Neural progenitor cell (in vitro differentiated cells): ENCODE data around the gene RAPGEF4. TPM values are rescaled to one million over a fixed set of nuclear protein-coding genes. Genes with fewer than 3 reads are reported as not detected.

Experiments
- DNase-seq: peaks from one replicate; pipeline ENCODE4 v3.0.0-alpha.2; 2016; ENCODE audit warnings: low spot score
- H2AFZ ChIP-seq: fragments of 200-600 bp; sonication (generic); replicated peaks from 2 replicates; pipeline ENCODE4 v1.6.1; 2016; ENCODE audit warnings: antibody characterized with exemption
- H3F3A ChIP-seq: fragments of 200-600 bp; sonication (generic); 2 replicates; pipeline ENCODE4 v1.6.1; 2016; ENCODE audit warnings: antibody characterized with exemption, low read depth
- H3K27ac ChIP-seq: fragments of 200-600 bp; sonication (generic); 2 replicates; pipeline ENCODE4 v1.5.1; 2016; ENCODE audit warnings: mild to moderate bottlenecking
- H3K27me3 ChIP-seq: fragments of 200-600 bp; sonication (generic); 2 replicates; pipeline ENCODE4 v1.6.1; 2016; ENCODE audit warnings: mild to moderate bottlenecking, moderate library complexity
- H3K36me3 ChIP-seq: fragments of 200-600 bp; sonication (generic); 2 replicates; pipeline ENCODE4 v1.5.1; 2016
- H3K4me1 ChIP-seq: fragments of 200-600 bp; sonication (generic); 2 replicates; pipeline ENCODE4 v1.6.1; 2016; ENCODE audit warnings: mixed run types
- H3K4me2 ChIP-seq: fragments of 200-600 bp; sonication (generic); 2 replicates; pipeline ENCODE4 v1.6.1; 2016
- H3K4me3 ChIP-seq: fragments of 200-600 bp; sonication (generic); 2 replicates; pipeline ENCODE4 v1.5.1; 2016
- H3K79me2 ChIP-seq: fragments of 200-600 bp; sonication (generic); 2 replicates; pipeline ENCODE4 v1.6.1; 2016; ENCODE audit warnings: low read depth
- H3K9ac ChIP-seq: fragments of 200-600 bp; sonication (generic); 2 replicates; pipeline ENCODE4 v1.6.1; 2016
- H3K9me3 ChIP-seq: fragments of 200-600 bp; sonication (generic); 2 replicates; pipeline ENCODE4 v1.5.1; 2016; ENCODE audit warnings: low read depth
- H4K20me1 ChIP-seq: fragments of 200-600 bp; sonication (generic); 2 replicates; pipeline ENCODE4 v1.6.1; 2016; ENCODE audit warnings: low read depth
- H3K27ac Mint-ChIP-seq: 3 replicates; pipeline ENCODE4 v1.8.0; 2021; ENCODE audit warnings: mixed read lengths
- H3K27me3 Mint-ChIP-seq: 2 replicates; pipeline ENCODE4 v1.8.0; 2022; ENCODE audit warnings: low read depth, mild to moderate bottlenecking, inconsistent platforms, moderate library complexity, mixed read lengths; ENCODE audit not compliant: insufficient read depth
- H3K36me3 Mint-ChIP-seq: 3 replicates; pipeline ENCODE4 v1.8.0; 2021; ENCODE audit warnings: mixed read lengths
- H3K4me1 Mint-ChIP-seq: 3 replicates; pipeline ENCODE4 v1.8.0; 2021; ENCODE audit warnings: mixed read lengths
- H3K4me3 Mint-ChIP-seq: 3 replicates; pipeline ENCODE4 v1.8.0; 2021; ENCODE audit warnings: mild to moderate bottlenecking, moderate library complexity, mixed read lengths
- H3K9me3 Mint-ChIP-seq: 3 replicates; pipeline ENCODE4 v1.8.0; 2020; ENCODE audit warnings: mixed read lengths
- CTCF ChIP-seq: fragments of 200-600 bp; sonication (generic); IDR thresholded peaks from 2 replicates; pipeline ENCODE4 v1.5.1; 2017; ENCODE audit warnings: antibody characterized with exemption, mild to moderate bottlenecking
- EZH2 ChIP-seq: fragments of 200-600 bp; sonication (generic); IDR thresholded peaks from 2 replicates; pipeline ENCODE4 v1.6.1; 2017; ENCODE audit warnings: antibody characterized with exemption, mild to moderate bottlenecking, moderate library complexity
- EZH2phosphoT487 ChIP-seq: fragments of 200-600 bp; sonication (generic); IDR thresholded peaks from 2 replicates; pipeline ENCODE4 v1.6.1; 2017; ENCODE audit warnings: antibody characterized with exemption
- total RNA-seq: library from RNA; depleted of rRNA; stranded (reverse); fragments of >200 nt; gene quantifications from 2 replicates; pipeline ENCODE4 v1.2.3, GENCODE V29; 2015; ENCODE audit warnings: low replicate concordance

The RAPGEF4 gene
- total RNA-seq, 1 donor from 2014 or later, result 1.8 TPM

- H3K4me1 Mint-ChIP-seq, result peaks cover 3% of the 10 kb centered on the region
- H3K4me2 ChIP-seq, result no peak overlapping the region
Observed at GRCh38 chr2:172860336-172860707, 124.7 kb downstream of the RAPGEF4 start.

GRCh38 chr2:172861098-172861497 lies 125.5 kb downstream of the RAPGEF4 start:
- no peaks in the 10 kb centered on the region for H3K79me2 ChIP-seq
- no peaks in the 10 kb centered on the region for H3K36me3 Mint-ChIP-seq
- no peak for DNase-seq
- no peak overlapping the region for H3K4me2 ChIP-seq
- no peak overlapping the region for H3K27ac Mint-ChIP-seq
- no peaks in the 10 kb centered on the region for H3F3A ChIP-seq
- no peaks in the 10 kb centered on the region for H3K36me3 ChIP-seq
- H3K4me3 Mint-ChIP-seq, result no peak overlapping the region
- H3K4me1 ChIP-seq, result no peaks in the 10 kb centered on the region
- peaks cover 2% of the 10 kb centered on the region for H3K27me3 Mint-ChIP-seq
- no peaks in the 10 kb centered on the region for H4K20me1 ChIP-seq
- H3K9me3 ChIP-seq, result no peaks in the 10 kb centered on the region
- no peak overlapping the region for H3K27ac ChIP-seq
- no peak overlapping the region for H2AFZ ChIP-seq
- H3K9ac ChIP-seq, result no peak overlapping the region
- peaks cover 2% of the 10 kb centered on the region for H3K9me3 Mint-ChIP-seq
- no peaks in the 10 kb centered on the region for H3K27me3 ChIP-seq
- H3K4me3 ChIP-seq, result no peak overlapping the region
- TF ChIP-seq EZH2, result no peak
- no peak for TF ChIP-seq CTCF
- no peak for TF ChIP-seq EZH2phosphoT487
- peaks cover 3% of the 10 kb centered on the region for H3K4me1 Mint-ChIP-seq

More at GRCh38 chr2:172860336-172860707, 124.7 kb downstream of the RAPGEF4 start:
- no peak overlapping the region for H3K27ac ChIP-seq
- H3K4me1 ChIP-seq, result no peaks in the 10 kb centered on the region
- H3K4me3 ChIP-seq, result no peak overlapping the region
- no peak overlapping the region for H2AFZ ChIP-seq
- H3K79me2 ChIP-seq, result no peaks in the 10 kb centered on the region
- no peaks in the 10 kb centered on the region for H3K9me3 ChIP-seq
- TF ChIP-seq EZH2phosphoT487 (no peak), CTCF (no peak), EZH2 (no peak)
- no peak overlapping the region for H3K4me3 Mint-ChIP-seq
- H3F3A ChIP-seq, result no peaks in the 10 kb centered on the region
- H3K27me3 ChIP-seq, result no peaks in the 10 kb centered on the region
- no peaks in the 10 kb centered on the region for H4K20me1 ChIP-seq
- no peaks in the 10 kb centered on the region for H3K36me3 Mint-ChIP-seq
- H3K27ac Mint-ChIP-seq, result no peak overlapping the region
- DNase-seq, result no peak
- H3K27me3 Mint-ChIP-seq, result peaks cover 2% of the 10 kb centered on the region
- no peaks in the 10 kb centered on the region for H3K36me3 ChIP-seq
- H3K9me3 Mint-ChIP-seq, result peaks cover 2% of the 10 kb centered on the region
- no peak overlapping the region for H3K9ac ChIP-seq

GRCh38 chr2:172861656-172862476 lies 126.2 kb downstream of the RAPGEF4 start:
- Histone ChIP-seq H3K36me3 (no peaks in the 10 kb centered on the region), H3K9me3 (no peaks in the 10 kb centered on the region), H2AFZ (no peak overlapping the region), H3F3A (no peaks in the 10 kb centered on the region), H3K27me3 (no peaks in the 10 kb centered on the region), H3K4me2 (no peak overlapping the region), H3K4me1 (no peaks in the 10 kb centered on the region), H3K4me3 (no peak overlapping the region), H3K9ac (no peak overlapping the region), H4K20me1 (no peaks in the 10 kb centered on the region), H3K27ac (no peak overlapping the region), H3K79me2 (no peaks in the 10 kb centered on the region)
- Mint-ChIP-seq H3K36me3 (no peaks in the 10 kb centered on the region), H3K4me1 (peaks cover 3% of the 10 kb centered on the region), H3K9me3 (no peaks in the 10 kb centered on the region), H3K27me3 (peaks cover 2% of the 10 kb centered on the region), H3K4me3 (no peak overlapping the region), H3K27ac (no peak overlapping the region)
- TF ChIP-seq CTCF (no peak), EZH2 (no peak), EZH2phosphoT487 (no peak)
- DNase-seq, result no peak
